Tibial nerve (tissue), 4 donors: ENCODE measurements around the gene ANKRD18B.
"Not testable (repeated sequence)": the region's sequence is repeated elsewhere in the genome, so short reads cannot be mapped to it uniquely, and the experiment has no call there.

Source experiments
- CTCF ChIP-seq, 5 experiments: fragments of 200-600 bp in 3 of 5; fragments of 450-650 bp in 2 of 5; sonication (generic) in 3 of 5; IDR thresholded peaks; one replicate each; pipeline ENCODE4 v1.5.1; 2016 to 2019; ENCODE audit warnings: antibody characterized with exemption in 5 of 5, mild to moderate bottlenecking in 3 of 5, moderate library complexity in 2 of 5
- EP300 ChIP-seq, 2 donors: sonication (generic); formaldehyde crosslinking; IDR thresholded peaks; one replicate each; pipeline ENCODE4 v1.6.1; 2017; ENCODE audit warnings: antibody characterized with exemption in 2 of 2, mild to moderate bottlenecking in 1 of 2
- POLR2A ChIP-seq, 2 donors: fragments of 450-650 bp; IDR thresholded peaks; one replicate each; pipeline ENCODE4 v1.6.1; 2017; ENCODE audit warnings: antibody characterized with exemption in 2 of 2, mild to moderate bottlenecking in 2 of 2, moderate library complexity in 2 of 2

DNA sequence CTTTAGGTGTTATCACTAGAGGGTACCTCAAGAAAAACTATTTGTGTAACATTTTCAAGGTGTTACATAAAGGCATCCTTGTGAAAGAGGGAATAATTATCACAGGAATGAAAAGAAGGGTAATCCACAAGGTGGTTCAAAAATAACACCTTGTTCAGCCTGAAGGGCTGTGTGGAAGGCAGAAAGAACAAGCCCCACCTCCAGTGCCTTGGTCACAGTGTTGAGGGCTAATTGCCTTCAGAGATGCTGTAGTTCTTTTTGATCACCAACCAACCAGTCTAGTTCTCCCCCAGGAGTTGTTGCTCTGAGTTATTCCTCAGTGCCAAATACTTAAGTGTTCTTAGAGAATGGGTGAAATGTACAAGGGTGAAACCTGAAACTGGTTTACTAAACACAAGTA is 43.7 kb downstream of the ANKRD18B start:
- not testable (repeated sequence) for TF ChIP-seq CTCF, POLR2A, EP300 (IDR thresholded peaks at IDR 0.05)
